Measurements from ENCODE around the gene ADAM12. TPM values are rescaled to one million over a fixed set of nuclear protein-coding genes. Genes with fewer than 3 reads are reported as not detected.

ADAM12 gene
- polyA plus RNA-seq, 4 donors = 0.45 to 0.87 TPM; not detected in 2

DNA sequence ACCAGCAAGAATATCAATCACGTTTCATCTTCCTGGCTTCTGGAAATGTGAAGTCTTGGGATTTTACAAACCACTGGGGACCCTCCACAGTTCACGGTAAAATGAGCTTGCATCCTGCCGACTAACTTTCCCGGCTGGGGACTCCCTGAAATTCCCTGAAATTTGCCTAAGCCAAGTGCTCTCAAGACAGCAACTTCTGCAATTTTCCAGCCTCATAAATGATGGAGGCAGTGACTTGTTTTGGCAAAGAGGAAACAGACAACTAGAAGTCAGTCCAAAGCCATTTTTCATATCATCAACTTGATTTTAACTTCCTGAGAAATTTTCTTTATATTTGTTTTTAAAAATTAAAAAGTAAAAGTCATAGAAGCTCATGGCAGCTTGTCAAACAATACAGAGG is 279.6 kb downstream of the ADAM12 start:
- Histone ChIP-seq H3K4me3 (ENCODE audit: low read depth in 1 of 3, low read length in 3 of 3) (no peak overlapping the region), H3K27ac (ENCODE audit: low read depth in 1 of 3, low read length in 2 of 3) (no peak overlapping the region), H3K36me3 (ENCODE audit: control insufficient read depth in 3 of 3, insufficient read depth in 2 of 3, low read depth in 1 of 3, low read length in 3 of 3) (no peaks in the 10 kb centered on the region), H3K9me3 (ENCODE audit: control insufficient read depth in 2 of 2, insufficient read depth in 1 of 2, low read depth in 1 of 2, low read length in 1 of 2) (no peaks in the 10 kb centered on the region), H3K4me1 (ENCODE audit: control insufficient read depth in 3 of 3, insufficient read depth in 2 of 3, low read depth in 1 of 3, low read length in 2 of 3) (no peaks in the 10 kb centered on the region), H3K27me3 (ENCODE audit: control insufficient read depth in 3 of 3, insufficient read depth in 3 of 3, low read length in 3 of 3) (no peaks in the 10 kb centered on the region)
- WGBS, 3 donors = 73 to 79% (median 75%) methylated on average over 4 of the region's 4 CpGs
- DNase-seq = no peak
- no peak for FAIRE-seq

DNA sequence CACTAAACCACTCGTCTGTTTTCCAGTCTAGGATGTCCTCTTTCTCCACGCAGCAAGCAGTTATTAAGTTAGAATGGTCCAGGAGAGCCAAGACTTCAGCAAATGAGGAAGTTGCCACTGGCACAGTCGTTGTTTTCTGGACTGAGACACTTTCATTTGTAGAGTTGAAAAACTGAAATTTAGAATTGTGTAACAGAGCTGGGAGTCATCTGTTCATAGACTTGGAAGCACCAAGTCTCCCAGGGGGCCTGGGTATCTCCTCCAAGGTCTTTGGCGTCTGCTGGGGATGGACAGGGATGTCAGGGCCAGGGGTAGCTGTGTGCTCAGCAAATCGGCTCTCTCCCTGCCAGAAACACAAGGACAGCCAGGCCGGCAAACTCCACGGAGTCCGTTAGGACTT is 283.5 kb downstream of the ADAM12 start:
- no peaks in the 10 kb centered on the region for H3K36me3 ChIP-seq (ENCODE audit: control insufficient read depth in 3 of 3, insufficient read depth in 2 of 3, low read depth in 1 of 3, low read length in 3 of 3)
- no peaks in the 10 kb centered on the region for H3K27me3 ChIP-seq (ENCODE audit: control insufficient read depth in 3 of 3, insufficient read depth in 3 of 3, low read length in 3 of 3)
- no peaks in the 10 kb centered on the region for H3K9me3 ChIP-seq (ENCODE audit: control insufficient read depth in 2 of 2, insufficient read depth in 1 of 2, low read depth in 1 of 2, low read length in 1 of 2)
- 63 to 79% (median 65%) methylated on average over 8 of the region's 8 CpGs for WGBS, 3 donors
- no peak overlapping the region for H3K4me3 ChIP-seq (ENCODE audit: low read depth in 1 of 3, low read length in 3 of 3)
- no peak overlapping the region for H3K27ac ChIP-seq (ENCODE audit: low read depth in 1 of 3, low read length in 2 of 3)
- no peaks in the 10 kb centered on the region for H3K4me1 ChIP-seq (ENCODE audit: control insufficient read depth in 3 of 3, insufficient read depth in 2 of 3, low read depth in 1 of 3, low read length in 2 of 3)
- FAIRE-seq (no peak), DNase-seq (no peak)

DNA sequence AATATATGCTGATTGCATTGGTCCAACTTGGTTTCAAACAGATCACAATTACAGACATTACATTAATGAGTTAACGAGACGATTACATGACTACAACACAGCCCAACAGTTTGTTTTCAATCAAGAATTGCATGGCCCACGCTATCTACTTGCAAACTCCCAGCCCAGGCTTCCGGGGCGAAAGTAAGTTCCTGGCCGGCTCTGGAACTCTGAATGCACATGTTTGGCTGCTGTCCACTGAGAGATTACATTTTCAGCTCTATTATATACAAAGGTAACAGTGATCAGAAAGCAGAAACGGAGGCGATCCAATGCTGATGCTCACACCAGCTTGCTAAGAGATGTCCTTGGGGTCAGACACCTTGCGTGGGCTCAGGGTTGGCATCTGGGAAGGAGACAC is 285.6 kb downstream of the ADAM12 start:
- DNase-seq (no peak), FAIRE-seq (no peak)
- H3K27me3 ChIP-seq (ENCODE audit: control insufficient read depth in 3 of 3, insufficient read depth in 3 of 3, low read length in 3 of 3) = no peaks in the 10 kb centered on the region
- H3K9me3 ChIP-seq (ENCODE audit: control insufficient read depth in 2 of 2, insufficient read depth in 1 of 2, low read depth in 1 of 2, low read length in 1 of 2) = no peaks in the 10 kb centered on the region
- 77 to 84% (median 83%) methylated on average over 9 of the region's 9 CpGs for WGBS, 3 donors
- no peaks in the 10 kb centered on the region for H3K4me1 ChIP-seq (ENCODE audit: control insufficient read depth in 3 of 3, insufficient read depth in 2 of 3, low read depth in 1 of 3, low read length in 2 of 3)
- H3K36me3 ChIP-seq (ENCODE audit: control insufficient read depth in 3 of 3, insufficient read depth in 2 of 3, low read depth in 1 of 3, low read length in 3 of 3) = no peaks in the 10 kb centered on the region
- no peak overlapping the region for H3K27ac ChIP-seq (ENCODE audit: low read depth in 1 of 3, low read length in 2 of 3)
- no peak overlapping the region for H3K4me3 ChIP-seq (ENCODE audit: low read depth in 1 of 3, low read length in 3 of 3)

DNA sequence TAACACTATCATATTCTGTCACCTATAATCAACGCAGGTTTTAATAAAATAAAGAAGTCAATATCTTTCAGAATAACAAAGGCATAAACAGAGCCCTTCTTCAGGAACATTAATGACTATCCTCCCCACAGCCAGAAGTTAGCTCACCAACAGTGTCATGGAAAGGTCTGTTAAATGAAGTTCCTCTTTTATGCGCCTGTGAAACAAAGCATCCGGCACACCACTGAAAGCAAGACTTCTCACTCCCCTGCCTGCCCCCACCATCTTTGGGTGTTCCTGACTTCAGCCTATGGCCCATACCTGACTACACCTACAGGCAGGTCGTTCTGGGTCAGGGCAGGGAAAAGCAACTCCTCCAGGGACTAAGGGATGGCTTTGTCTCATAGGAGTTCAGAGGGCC is 286.5 kb downstream of the ADAM12 start:
- DNase-seq (no peak), FAIRE-seq (no peak)
- no peaks in the 10 kb centered on the region for H3K4me1 ChIP-seq (ENCODE audit: control insufficient read depth in 3 of 3, insufficient read depth in 2 of 3, low read depth in 1 of 3, low read length in 2 of 3)
- 52 to 65% (median 53%) methylated on average over 4 of the region's 4 CpGs for whole genome bisulfite sequencing, 3 donors
- H3K4me3 ChIP-seq (ENCODE audit: low read depth in 1 of 3, low read length in 3 of 3) = no peak overlapping the region
- no peaks in the 10 kb centered on the region for H3K9me3 ChIP-seq (ENCODE audit: control insufficient read depth in 2 of 2, insufficient read depth in 1 of 2, low read depth in 1 of 2, low read length in 1 of 2)
- H3K27ac ChIP-seq (ENCODE audit: low read depth in 1 of 3, low read length in 2 of 3) = no peak overlapping the region
- H3K27me3 ChIP-seq (ENCODE audit: control insufficient read depth in 3 of 3, insufficient read depth in 3 of 3, low read length in 3 of 3) = no peaks in the 10 kb centered on the region
- H3K36me3 ChIP-seq (ENCODE audit: control insufficient read depth in 3 of 3, insufficient read depth in 2 of 3, low read depth in 1 of 3, low read length in 3 of 3) = no peaks in the 10 kb centered on the region

DNA sequence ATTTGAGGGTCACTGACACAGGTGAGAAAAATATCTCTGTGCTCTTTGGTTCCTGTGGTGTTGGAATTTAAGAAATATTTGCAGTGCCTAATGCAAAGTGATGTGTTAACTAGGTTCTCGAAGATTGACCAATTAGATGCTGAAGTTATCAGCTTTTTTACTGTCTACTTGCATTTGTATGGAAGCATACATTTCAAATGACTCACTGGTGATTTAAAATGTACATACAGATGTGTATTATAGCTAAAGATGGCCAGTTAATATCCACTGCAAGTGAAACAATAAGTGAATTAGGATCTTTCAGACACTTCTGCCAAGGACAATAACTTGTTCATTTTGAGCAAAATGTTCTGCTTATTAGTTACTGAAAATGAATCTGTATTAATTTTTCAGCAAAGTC is 287.0 kb downstream of the ADAM12 start:
- no peaks in the 10 kb centered on the region for H3K4me1 ChIP-seq (ENCODE audit: control insufficient read depth in 3 of 3, insufficient read depth in 2 of 3, low read depth in 1 of 3, low read length in 2 of 3)
- 42 to 73% (median 48%) methylated on average over 1 of the region's 1 CpG for WGBS, 3 donors
- no peak overlapping the region for H3K27ac ChIP-seq (ENCODE audit: low read depth in 1 of 3, low read length in 2 of 3)
- H3K36me3 ChIP-seq (ENCODE audit: control insufficient read depth in 3 of 3, insufficient read depth in 2 of 3, low read depth in 1 of 3, low read length in 3 of 3) = no peaks in the 10 kb centered on the region
- no peak overlapping the region for H3K4me3 ChIP-seq (ENCODE audit: low read depth in 1 of 3, low read length in 3 of 3)
- DNase-seq = no peak
- H3K9me3 ChIP-seq (ENCODE audit: control insufficient read depth in 2 of 2, insufficient read depth in 1 of 2, low read depth in 1 of 2, low read length in 1 of 2) = no peaks in the 10 kb centered on the region
- FAIRE-seq = no peak
- no peaks in the 10 kb centered on the region for H3K27me3 ChIP-seq (ENCODE audit: control insufficient read depth in 3 of 3, insufficient read depth in 3 of 3, low read length in 3 of 3)

DNA sequence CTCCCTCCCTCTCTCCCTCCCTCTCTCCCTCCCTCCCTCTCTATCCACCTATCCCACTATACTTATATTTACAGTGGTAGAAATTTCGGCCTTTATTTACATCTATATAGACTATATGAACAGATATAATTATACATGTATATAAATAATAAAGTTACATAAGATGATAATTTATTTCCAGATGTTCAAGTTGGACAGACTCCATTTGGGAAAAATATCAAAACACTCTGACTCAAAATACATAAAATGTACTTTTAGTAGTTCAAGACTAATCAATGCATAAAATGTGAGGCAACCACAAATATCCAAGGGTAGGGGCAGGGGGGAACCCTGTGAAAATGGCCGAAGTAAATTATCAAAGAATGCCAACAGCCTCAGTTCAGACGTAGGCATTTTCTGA is 288.9 kb downstream of the ADAM12 start:
- H3K27me3 ChIP-seq (ENCODE audit: control insufficient read depth in 3 of 3, insufficient read depth in 3 of 3, low read length in 3 of 3) = no peaks in the 10 kb centered on the region
- H3K4me3 ChIP-seq (ENCODE audit: low read depth in 1 of 3, low read length in 3 of 3) = no peak overlapping the region
- 65 to 82% (median 74%) methylated on average over 3 of the region's 3 CpGs for WGBS, 3 donors
- no peak for FAIRE-seq
- no peaks in the 10 kb centered on the region for H3K36me3 ChIP-seq (ENCODE audit: control insufficient read depth in 3 of 3, insufficient read depth in 2 of 3, low read depth in 1 of 3, low read length in 3 of 3)
- H3K27ac ChIP-seq (ENCODE audit: low read depth in 1 of 3, low read length in 2 of 3) = no peak overlapping the region
- DNase-seq = no peak
- H3K4me1 ChIP-seq (ENCODE audit: control insufficient read depth in 3 of 3, insufficient read depth in 2 of 3, low read depth in 1 of 3, low read length in 2 of 3) = no peaks in the 10 kb centered on the region
- no peaks in the 10 kb centered on the region for H3K9me3 ChIP-seq (ENCODE audit: control insufficient read depth in 2 of 2, insufficient read depth in 1 of 2, low read depth in 1 of 2, low read length in 1 of 2)

DNA sequence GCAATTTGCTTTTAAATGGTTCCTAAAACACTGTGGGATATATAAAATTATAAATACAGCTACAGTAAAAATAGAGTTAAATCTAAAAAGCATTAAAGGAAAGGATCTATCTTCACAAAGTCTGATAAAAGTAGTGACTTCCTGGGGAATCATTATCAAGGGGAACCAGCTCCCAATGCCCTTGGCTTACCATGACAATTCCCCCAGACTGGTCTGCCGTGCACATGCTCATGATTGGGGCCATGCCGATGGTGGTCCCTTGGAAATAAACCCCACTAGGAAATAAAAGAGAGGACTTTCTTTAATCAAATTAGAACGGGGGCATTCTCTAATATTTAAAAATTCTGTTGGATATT is 290.1 kb downstream of the ADAM12 start:
- Histone ChIP-seq H3K4me1 (ENCODE audit: control insufficient read depth in 3 of 3, insufficient read depth in 2 of 3, low read depth in 1 of 3, low read length in 2 of 3) (no peaks in the 10 kb centered on the region), H3K27me3 (ENCODE audit: control insufficient read depth in 3 of 3, insufficient read depth in 3 of 3, low read length in 3 of 3) (peaks cover 0 to 3% (median 0%) of the 10 kb centered on the region in 3 donors), H3K27ac (ENCODE audit: low read depth in 1 of 3, low read length in 2 of 3) (no peak overlapping the region), H3K36me3 (ENCODE audit: control insufficient read depth in 3 of 3, insufficient read depth in 2 of 3, low read depth in 1 of 3, low read length in 3 of 3) (no peaks in the 10 kb centered on the region), H3K4me3 (ENCODE audit: low read depth in 1 of 3, low read length in 3 of 3) (no peak overlapping the region), H3K9me3 (ENCODE audit: control insufficient read depth in 2 of 2, insufficient read depth in 1 of 2, low read depth in 1 of 2, low read length in 1 of 2) (no peaks in the 10 kb centered on the region)
- no peak for FAIRE-seq
- WGBS, 3 donors = 86 to 87% (median 86%) methylated on average over 3 of the region's 3 CpGs
- no peak for DNase-seq

DNA sequence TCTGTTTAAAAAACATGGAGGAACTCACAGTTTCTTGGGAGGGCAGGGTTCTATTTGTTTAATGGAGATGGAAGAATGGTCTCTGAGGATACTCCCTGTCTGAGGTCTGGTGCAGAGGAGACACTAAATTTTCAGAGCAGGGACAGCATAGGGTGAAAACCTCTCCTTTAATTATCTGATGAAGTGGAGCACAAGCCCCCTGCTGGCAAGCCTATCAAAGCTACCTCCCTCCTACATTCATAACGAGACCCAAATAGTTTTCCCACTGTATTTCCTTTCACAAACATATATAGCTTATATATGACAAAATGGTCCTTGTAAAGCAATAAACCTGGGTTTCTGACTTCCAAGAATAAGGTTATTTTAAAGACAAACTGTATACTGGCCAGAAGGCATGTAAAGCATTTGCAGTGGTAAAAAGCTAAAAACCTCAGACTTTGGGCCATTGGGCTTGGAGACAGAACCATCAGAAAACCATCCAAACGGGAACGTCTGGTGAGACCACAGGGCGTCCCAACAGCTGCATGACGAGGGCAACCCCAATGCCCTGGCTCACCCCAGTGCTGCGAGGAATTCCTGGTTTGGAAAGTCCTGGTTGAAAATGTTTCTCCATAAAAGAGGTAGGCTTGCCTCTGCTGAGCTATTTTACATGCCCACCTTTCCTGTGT is 290.6 kb downstream of the ADAM12 start:
- 71 to 85% (median 74%) methylated on average over 6 of the region's 6 CpGs for WGBS, 3 donors
- H3K36me3 ChIP-seq (ENCODE audit: control insufficient read depth in 3 of 3, insufficient read depth in 2 of 3, low read depth in 1 of 3, low read length in 3 of 3) = no peaks in the 10 kb centered on the region
- no peak overlapping the region for H3K27ac ChIP-seq (ENCODE audit: low read depth in 1 of 3, low read length in 2 of 3)
- H3K4me3 ChIP-seq (ENCODE audit: low read depth in 1 of 3, low read length in 3 of 3) = no peak overlapping the region
- no peaks in the 10 kb centered on the region for H3K4me1 ChIP-seq (ENCODE audit: control insufficient read depth in 3 of 3, insufficient read depth in 2 of 3, low read depth in 1 of 3, low read length in 2 of 3)
- no peak for FAIRE-seq
- H3K9me3 ChIP-seq (ENCODE audit: control insufficient read depth in 2 of 2, insufficient read depth in 1 of 2, low read depth in 1 of 2, low read length in 1 of 2) = no peaks in the 10 kb centered on the region
- DNase-seq = no peak
- peaks cover 0 to 3% (median 0%) of the 10 kb centered on the region in 3 donors for H3K27me3 ChIP-seq (ENCODE audit: control insufficient read depth in 3 of 3, insufficient read depth in 3 of 3, low read length in 3 of 3)

DNA sequence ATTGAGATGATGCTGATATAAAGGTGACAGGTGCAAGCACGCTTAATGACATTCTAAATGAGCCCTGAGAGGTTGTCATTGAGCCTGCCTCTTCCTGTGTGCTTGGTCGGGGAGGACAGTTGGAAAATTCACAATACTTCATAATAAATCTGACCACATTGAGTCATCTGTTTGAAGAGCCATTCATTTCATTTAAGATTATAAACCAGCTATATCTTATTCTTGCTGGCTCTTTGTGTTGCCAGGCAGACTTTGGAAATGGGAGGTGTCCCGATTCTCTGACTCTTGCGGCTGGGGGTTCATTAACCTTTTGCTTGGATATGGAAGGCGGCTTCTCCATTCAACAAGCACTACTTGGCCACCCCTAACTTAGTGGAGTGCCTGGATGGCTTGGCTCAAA is 293.7 kb downstream of the ADAM12 start:
- H3K4me1 ChIP-seq (ENCODE audit: control insufficient read depth in 3 of 3, insufficient read depth in 2 of 3, low read depth in 1 of 3, low read length in 2 of 3) = no peaks in the 10 kb centered on the region
- H3K27ac ChIP-seq (ENCODE audit: low read depth in 1 of 3, low read length in 2 of 3) = no peak overlapping the region
- no peak for DNase-seq
- no peaks in the 10 kb centered on the region for H3K9me3 ChIP-seq (ENCODE audit: control insufficient read depth in 2 of 2, insufficient read depth in 1 of 2, low read depth in 1 of 2, low read length in 1 of 2)
- H3K4me3 ChIP-seq (ENCODE audit: low read depth in 1 of 3, low read length in 3 of 3) = no peak overlapping the region
- 68 to 82% (median 75%) methylated on average over 5 of the region's 5 CpGs for WGBS, 3 donors
- no peak for FAIRE-seq
- no peaks in the 10 kb centered on the region for H3K36me3 ChIP-seq (ENCODE audit: control insufficient read depth in 3 of 3, insufficient read depth in 2 of 3, low read depth in 1 of 3, low read length in 3 of 3)
- peaks cover 0 to 3% (median 0%) of the 10 kb centered on the region in 3 donors for H3K27me3 ChIP-seq (ENCODE audit: control insufficient read depth in 3 of 3, insufficient read depth in 3 of 3, low read length in 3 of 3)
